ENCODE data around the gene CATSPER3. TPM values are rescaled to one million over a fixed set of nuclear protein-coding genes. Genes with fewer than 3 reads are reported as not detected.

The CATSPER3 gene
- total RNA-seq, 1 experiment from 2014 or later = 0.07 TPM

DNA sequence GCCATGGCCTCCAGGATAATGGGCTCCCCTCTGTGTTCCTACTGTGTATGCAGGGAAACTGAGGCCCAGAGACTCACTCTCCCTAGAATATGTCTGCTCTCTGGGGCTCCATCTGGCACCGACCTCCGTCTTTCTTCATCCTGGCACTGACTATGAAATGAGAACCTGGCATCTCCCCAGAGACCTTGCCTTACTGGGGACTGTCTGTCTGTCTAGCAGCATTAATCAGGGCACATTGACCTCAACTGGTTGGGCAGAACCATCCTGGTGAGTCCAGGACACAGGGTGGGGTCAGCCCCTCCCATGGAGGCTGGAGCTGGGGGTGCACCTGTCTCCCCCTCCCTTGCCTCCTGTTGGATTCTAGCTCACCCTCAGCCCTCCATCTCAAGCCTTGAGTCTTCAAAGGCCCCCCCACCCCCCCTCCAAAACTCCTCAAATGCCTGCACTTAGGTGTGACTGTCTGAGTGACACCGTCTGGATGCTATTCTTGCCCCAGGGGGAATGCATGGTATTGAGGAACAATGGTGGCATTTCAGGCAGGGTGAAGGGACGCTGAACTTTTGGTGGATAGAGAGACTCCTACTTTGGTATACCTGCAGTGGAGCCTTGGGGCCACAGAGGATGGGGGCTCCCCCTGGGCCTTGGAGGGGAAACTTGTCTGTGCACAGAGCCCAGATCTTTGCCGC lies 79.1 kb downstream of the CATSPER3 start:
- Histone ChIP-seq H3K4me3 (ENCODE audit: insufficient read depth, low read depth, low read length) (no peak overlapping the region), H3K36me3 (replicated peaks; ENCODE audit: control insufficient read depth, insufficient read depth, low read length) (no peaks in the 10 kb centered on the region), H3K27me3 (ENCODE audit: control insufficient read depth, insufficient read depth, low read length) (peaks cover 86% of the 10 kb centered on the region)
- no peak for DNase-seq

DNA sequence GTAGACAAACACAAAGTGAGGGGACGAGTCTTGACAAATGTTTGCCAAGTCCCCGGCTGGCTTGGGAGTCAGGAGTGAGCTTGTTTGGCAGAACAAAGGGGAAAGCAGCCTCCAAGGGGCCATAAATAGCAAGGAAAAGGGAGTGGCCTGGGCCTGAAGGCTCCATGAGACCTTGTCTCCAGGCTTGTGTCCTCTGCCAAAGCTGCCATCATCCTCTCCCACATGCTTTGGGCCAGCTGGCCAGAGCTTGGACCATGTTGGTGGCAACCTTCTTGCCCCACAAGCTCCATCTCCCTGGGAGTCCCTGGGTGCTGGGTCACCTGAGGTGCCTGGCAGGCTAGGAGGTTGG lies 79.6 kb downstream of the CATSPER3 start:
- H3K36me3 ChIP-seq (replicated peaks; ENCODE audit: control insufficient read depth, insufficient read depth, low read length) = no peaks in the 10 kb centered on the region
- H3K4me3 ChIP-seq (ENCODE audit: insufficient read depth, low read depth, low read length) = no peak overlapping the region
- DNase-seq = peak; percentile 26
- H3K27me3 ChIP-seq (ENCODE audit: control insufficient read depth, insufficient read depth, low read length) = peaks cover 83% of the 10 kb centered on the region

DNA sequence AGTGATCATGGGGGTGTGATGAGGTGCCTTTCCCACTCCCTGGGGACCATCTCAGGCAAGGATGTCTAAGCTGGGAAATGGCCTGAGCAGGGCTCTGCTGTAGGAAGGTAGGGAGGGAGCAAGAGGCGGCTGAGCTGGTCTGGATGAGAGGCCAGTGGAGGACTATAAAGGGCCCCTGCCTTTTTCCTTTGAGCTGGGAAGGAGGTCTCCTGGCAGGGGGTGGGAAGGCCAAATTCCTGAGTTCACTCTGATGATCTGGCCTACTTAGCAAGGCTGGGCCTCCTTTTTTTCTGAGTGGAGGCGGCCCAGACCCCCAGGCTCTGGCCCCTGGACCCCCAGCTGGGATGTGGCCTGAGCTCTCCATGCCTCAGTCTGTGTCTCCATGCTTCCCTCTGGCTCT lies 80.6 kb downstream of the CATSPER3 start:
- H3K36me3 ChIP-seq (replicated peaks; ENCODE audit: control insufficient read depth, insufficient read depth, low read length) = no peaks in the 10 kb centered on the region
- peak; percentile 80 for DNase-seq
- no peak overlapping the region for H3K4me3 ChIP-seq (ENCODE audit: insufficient read depth, low read depth, low read length)
- H3K27me3 ChIP-seq (ENCODE audit: control insufficient read depth, insufficient read depth, low read length) = peaks cover 73% of the 10 kb centered on the region

DNA sequence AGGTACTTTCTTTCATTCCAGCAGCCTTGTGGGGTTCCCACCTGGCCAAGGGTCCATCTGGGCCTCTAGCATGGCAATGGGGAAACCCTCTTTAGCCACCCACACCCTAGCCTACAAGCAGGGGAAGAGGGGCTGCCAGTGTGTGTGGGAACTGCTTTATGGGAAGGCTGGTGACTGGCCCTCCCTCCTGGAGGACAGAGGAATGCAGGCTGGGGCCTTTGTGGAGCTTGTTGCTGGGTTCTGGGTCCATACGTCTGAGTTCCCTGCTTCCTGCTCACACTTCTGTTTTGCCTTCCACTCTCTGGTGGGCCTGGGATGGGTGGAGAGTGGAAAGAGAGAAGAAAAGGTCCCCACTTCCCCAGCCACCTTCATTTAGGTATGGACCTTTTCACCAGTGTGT lies 81.2 kb downstream of the CATSPER3 start:
- no peak overlapping the region for H3K4me3 ChIP-seq (ENCODE audit: insufficient read depth, low read depth, low read length)
- peaks cover 67% of the 10 kb centered on the region for H3K27me3 ChIP-seq (ENCODE audit: control insufficient read depth, insufficient read depth, low read length)
- no peaks in the 10 kb centered on the region for H3K36me3 ChIP-seq (replicated peaks; ENCODE audit: control insufficient read depth, insufficient read depth, low read length)
- DNase-seq = peak; percentile 62

DNA sequence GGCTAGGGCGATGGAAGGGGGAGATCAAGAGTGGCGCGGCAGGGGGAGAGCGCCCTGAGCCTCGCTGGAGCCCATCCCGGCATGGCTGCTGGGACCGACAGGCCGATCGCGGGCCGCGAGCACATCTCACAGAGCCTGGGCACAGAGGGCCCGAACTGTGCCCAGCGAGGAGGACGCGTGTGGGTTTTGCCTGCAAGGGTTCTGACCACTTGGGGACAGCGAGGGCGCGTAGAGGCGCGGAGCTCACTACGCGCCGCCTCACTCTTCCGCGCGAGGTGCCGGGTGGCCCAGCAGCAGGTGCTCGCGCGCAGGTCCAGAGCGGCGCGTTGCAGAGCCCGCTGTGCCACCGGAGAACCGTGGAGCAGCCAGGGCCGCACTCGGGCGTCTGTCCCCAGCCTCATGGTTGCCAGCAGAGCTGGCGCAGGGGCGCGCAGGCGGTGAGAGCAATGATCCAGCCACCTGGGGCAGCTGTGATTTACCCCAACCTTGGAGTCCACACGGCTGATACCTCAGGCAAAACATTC lies 82.6 kb downstream of the CATSPER3 start:
- H3K4me3 ChIP-seq (ENCODE audit: insufficient read depth, low read depth, low read length) = peak overlapping the region; percentile 23; the same call in 1 of the 2 replicates
- peaks cover 55% of the 10 kb centered on the region; the same call in 1 of the 2 replicates for H3K27me3 ChIP-seq (ENCODE audit: control insufficient read depth, insufficient read depth, low read length)
- no peaks in the 10 kb centered on the region for H3K36me3 ChIP-seq (replicated peaks; ENCODE audit: control insufficient read depth, insufficient read depth, low read length)
- peak; percentile 85 for DNase-seq

DNA sequence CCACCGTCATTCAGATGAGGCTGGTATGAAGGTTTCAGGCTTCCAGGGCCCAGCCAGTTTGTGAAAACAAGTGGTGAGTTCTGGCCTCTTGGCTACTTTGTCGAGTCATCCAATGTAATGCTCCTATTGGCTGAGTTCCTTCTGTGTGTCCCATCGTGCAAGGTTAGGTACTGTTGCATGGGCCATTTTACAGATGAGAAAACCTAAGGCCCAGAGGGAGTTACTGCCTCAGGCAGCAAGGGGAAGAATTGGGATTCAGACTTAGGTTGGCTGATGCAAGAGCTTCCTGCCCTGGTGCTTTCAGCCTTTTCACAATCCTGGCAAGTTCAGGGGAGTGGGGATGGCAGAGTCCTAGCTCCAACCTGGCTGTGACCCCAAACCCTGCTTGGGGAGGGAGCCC lies 83.7 kb downstream of the CATSPER3 start:
- peaks cover 46% of the 10 kb centered on the region; the same call in 1 of the 2 replicates for H3K27me3 ChIP-seq (ENCODE audit: control insufficient read depth, insufficient read depth, low read length)
- DNase-seq = no peak
- H3K4me3 ChIP-seq (ENCODE audit: insufficient read depth, low read depth, low read length) = no peak overlapping the region
- no peaks in the 10 kb centered on the region for H3K36me3 ChIP-seq (replicated peaks; ENCODE audit: control insufficient read depth, insufficient read depth, low read length)

DNA sequence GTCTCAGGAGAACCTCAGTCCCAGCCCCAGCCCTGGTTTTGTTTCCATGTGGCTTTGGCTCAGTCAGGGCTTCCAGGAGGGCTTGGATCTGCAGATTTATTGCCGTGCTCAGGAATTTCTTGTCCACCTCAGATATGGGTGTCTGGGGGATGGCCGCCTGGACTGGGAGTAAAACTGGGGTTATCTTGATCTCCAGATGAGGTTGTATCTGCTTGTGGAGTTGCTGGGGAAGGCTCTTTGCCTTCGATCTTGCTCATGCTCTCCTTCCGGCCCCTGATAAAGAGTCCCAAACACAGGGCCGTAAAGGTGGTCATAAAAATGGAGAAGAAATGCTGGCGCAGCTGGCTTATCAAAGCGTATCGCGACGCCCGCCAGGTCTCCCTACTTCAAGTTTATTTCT lies 84.2 kb downstream of the CATSPER3 start:
- no peak for DNase-seq
- H3K27me3 ChIP-seq (ENCODE audit: control insufficient read depth, insufficient read depth, low read length) = peaks cover 44% of the 10 kb centered on the region; the same call in 1 of the 2 replicates
- no peak overlapping the region for H3K4me3 ChIP-seq (ENCODE audit: insufficient read depth, low read depth, low read length)
- H3K36me3 ChIP-seq (replicated peaks; ENCODE audit: control insufficient read depth, insufficient read depth, low read length) = no peaks in the 10 kb centered on the region

DNA sequence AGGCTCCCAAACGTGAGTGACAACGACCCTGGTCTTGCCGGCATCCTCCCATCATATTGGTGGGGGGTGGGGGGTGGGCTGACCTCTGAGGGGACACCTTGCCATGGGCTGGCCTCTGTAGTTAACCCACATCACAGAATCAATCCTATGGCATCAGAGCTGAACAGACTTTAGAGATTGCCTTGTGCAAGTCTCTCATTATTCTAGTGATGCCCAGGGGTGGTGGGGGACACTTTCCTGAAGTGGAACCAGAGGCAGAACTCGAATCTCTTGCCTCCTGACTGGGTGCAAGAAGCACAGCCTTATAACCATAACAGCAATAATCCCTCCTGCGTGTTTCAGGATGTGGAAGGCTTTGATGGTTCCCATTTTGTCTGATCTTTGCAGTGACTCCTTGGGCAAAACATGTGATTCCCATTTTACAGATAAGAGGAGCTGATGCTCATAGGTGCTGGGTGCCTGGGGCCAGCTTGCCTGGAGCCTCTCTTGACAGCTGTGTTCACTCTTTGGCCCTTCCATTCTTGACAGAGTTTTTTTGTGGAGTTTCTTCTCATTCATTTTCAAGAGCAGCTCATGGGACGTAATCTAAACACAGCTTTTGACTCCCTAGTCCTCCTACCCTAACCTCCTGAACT lies 84.9 kb downstream of the CATSPER3 start:
- H3K4me3 ChIP-seq (ENCODE audit: insufficient read depth, low read depth, low read length) = no peak overlapping the region
- no peak for DNase-seq

DNA sequence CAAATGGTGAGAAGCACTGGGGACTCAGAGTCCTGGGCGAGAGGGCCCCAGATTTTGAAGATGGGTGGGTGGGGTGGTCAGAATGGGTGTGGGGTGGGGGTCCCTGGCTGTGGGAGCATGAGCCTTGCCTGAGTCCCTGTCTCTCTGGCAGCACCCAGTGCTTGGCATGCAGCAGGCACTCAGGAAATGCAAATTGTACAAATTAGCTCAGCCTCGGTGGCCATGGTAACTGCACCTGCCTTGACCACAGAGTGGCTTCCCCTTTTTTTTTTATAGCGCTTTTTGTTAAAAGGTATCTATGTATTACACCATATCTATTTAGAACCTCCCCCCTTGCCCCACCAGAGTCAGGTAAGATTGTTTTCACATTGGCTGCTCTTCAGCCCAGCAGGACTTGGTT lies 85.6 kb downstream of the CATSPER3 start:
- H3K36me3 ChIP-seq (replicated peaks; ENCODE audit: control insufficient read depth, insufficient read depth, low read length) = no peaks in the 10 kb centered on the region
- peaks cover 34% of the 10 kb centered on the region; the same call in 1 of the 2 replicates for H3K27me3 ChIP-seq (ENCODE audit: control insufficient read depth, insufficient read depth, low read length)
- no peak for DNase-seq
- H3K4me3 ChIP-seq (ENCODE audit: insufficient read depth, low read depth, low read length) = no peak overlapping the region

More for the DNA sequence above, 84.9 kb downstream of the CATSPER3 start:
- Histone ChIP-seq H3K27me3 (ENCODE audit: control insufficient read depth, insufficient read depth, low read length) (peaks cover 38% of the 10 kb centered on the region; the same call in 1 of the 2 replicates), H3K36me3 (replicated peaks; ENCODE audit: control insufficient read depth, insufficient read depth, low read length) (no peaks in the 10 kb centered on the region)

DNA sequence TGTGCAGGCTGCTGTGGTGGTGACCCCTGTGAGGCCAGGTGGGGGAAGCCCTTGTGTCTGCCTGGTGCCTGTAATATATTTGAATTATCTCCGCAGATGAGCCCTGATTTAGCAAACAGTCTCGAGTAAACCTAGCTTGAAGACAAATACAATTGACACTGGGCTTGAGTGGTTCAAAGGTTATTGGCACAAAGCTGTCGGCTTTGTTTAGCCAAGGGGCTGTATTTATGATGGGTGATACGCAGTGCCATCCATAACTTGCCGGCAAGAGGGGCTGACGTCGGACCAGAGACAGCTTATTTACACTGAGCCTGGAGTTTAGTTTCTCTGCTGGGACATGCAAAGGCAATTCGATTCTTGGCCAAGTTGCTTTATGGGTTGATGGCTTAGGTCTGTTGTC lies 86.3 kb downstream of the CATSPER3 start:
- Histone ChIP-seq H3K4me3 (ENCODE audit: insufficient read depth, low read depth, low read length) (no peak overlapping the region), H3K36me3 (replicated peaks; ENCODE audit: control insufficient read depth, insufficient read depth, low read length) (no peaks in the 10 kb centered on the region), H3K27me3 (ENCODE audit: control insufficient read depth, insufficient read depth, low read length) (peaks cover 30% of the 10 kb centered on the region; the same call in 1 of the 2 replicates)
- no peak for DNase-seq

DNA sequence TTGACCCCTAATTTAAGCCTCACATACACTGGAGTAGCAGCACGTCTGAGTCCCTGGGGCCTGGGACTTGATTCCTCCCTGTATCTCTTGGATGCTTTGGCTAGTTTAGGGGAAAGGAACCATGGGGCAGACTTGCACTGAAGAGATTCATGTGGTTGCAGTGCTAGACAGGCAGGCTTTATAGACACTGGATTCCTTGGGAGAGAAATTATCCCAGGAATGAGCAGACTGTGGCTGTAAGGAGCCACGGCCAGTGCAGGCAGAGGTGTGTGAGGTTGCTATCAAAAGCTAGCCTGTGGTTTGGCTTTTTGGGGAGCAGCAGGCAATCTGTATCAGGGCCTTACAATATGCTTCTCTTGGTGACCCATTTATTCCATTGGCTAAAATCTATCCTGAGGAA lies 86.8 kb downstream of the CATSPER3 start:
- H3K27me3 ChIP-seq (ENCODE audit: control insufficient read depth, insufficient read depth, low read length) = peaks cover 25% of the 10 kb centered on the region; the same call in 1 of the 2 replicates
- DNase-seq = no peak
- H3K4me3 ChIP-seq (ENCODE audit: insufficient read depth, low read depth, low read length) = no peak overlapping the region
- H3K36me3 ChIP-seq (replicated peaks; ENCODE audit: control insufficient read depth, insufficient read depth, low read length) = no peaks in the 10 kb centered on the region

DNA sequence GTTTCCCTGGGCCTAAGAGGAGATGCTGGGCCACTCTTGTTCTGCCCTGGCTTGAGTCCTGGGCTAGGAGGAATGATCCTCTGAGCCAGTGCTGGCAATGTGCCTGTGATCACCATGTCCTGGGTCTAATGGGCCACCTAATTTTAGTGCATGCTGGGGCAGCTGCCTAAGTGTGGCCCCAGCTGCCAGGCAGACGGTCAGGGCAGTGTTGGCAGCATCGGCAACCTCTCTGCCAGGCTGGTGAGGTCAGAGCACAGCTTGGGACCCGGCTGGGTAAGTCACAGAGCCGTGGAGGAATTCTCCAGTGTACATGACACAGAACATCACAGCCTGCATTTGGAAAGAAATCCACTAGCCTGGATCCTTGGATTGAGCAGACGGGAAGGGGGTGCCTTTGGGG lies 87.7 kb downstream of the CATSPER3 start:
- peaks cover 16% of the 10 kb centered on the region; the same call in 1 of the 2 replicates for H3K27me3 ChIP-seq (ENCODE audit: control insufficient read depth, insufficient read depth, low read length)
- DNase-seq = no peak
- no peaks in the 10 kb centered on the region for H3K36me3 ChIP-seq (replicated peaks; ENCODE audit: control insufficient read depth, insufficient read depth, low read length)
- H3K4me3 ChIP-seq (ENCODE audit: insufficient read depth, low read depth, low read length) = no peak overlapping the region

DNA sequence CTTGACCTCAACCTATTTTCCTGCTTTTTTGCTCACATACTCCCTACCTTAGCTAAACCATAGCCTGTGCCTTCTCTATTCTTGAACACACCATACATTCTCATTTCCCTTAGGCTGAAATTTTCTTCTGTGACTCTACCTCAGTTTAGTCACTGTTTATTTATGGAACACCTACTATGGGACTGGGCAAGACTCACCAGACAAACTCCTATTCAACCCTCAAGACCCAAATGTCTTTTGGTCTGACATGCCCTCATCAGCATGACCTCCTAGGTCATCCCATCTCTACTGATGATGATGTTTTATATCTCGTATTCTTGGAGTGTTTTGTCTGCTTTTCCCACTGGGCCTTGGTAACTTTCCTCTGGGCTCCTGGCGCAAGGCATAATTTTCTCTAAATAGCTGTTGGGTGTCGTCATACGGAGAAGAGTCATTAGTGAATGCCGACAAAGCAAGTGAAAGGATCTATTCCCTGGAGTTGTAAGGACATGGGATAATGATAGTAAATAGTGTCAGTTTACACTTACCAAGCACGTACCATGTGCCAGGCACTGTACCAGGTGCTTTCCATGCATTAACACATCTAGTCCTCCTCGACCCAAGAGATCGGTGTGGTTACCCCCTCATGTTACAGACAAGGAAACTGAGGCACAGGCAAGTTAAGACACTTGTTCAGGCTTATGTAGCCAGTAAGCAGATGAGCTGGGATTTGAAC lies 88.8 kb downstream of the CATSPER3 start:
- Histone ChIP-seq H3K4me3 (ENCODE audit: insufficient read depth, low read depth, low read length) (no peak overlapping the region), H3K36me3 (replicated peaks; ENCODE audit: control insufficient read depth, insufficient read depth, low read length) (no peaks in the 10 kb centered on the region), H3K27me3 (ENCODE audit: control insufficient read depth, insufficient read depth, low read length) (peaks cover 5% of the 10 kb centered on the region; the same call in 1 of the 2 replicates)
- no peak for DNase-seq

DNA sequence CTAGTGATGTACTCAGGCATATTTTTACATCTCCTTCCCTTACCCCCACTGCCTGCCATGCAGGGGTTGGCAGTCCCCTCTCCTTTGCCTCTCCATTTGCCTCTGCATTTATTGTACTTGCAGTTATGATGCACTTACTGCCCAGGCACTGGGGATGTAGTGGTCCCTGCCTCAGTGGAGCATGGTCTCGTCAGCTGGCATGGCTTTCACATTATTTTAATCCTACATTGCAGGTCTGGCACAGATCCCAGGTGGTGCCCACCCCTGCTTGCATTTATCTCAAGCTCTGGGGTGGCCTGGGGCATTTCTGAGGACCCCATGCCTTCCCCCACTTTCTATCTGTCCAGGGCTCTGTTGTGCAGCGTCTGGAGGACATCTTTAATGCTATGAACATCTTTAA lies 89.5 kb downstream of the CATSPER3 start:
- Histone ChIP-seq H3K4me3 (ENCODE audit: insufficient read depth, low read depth, low read length) (no peak overlapping the region), H3K27me3 (ENCODE audit: control insufficient read depth, insufficient read depth, low read length) (no peaks in the 10 kb centered on the region; the same call in 1 of the 2 replicates), H3K36me3 (replicated peaks; ENCODE audit: control insufficient read depth, insufficient read depth, low read length) (no peaks in the 10 kb centered on the region)
- no peak for DNase-seq

Data from H7 (cell line).